Measurements from ENCODE around the gene STX18.

Gene STX18

GRCh38 chr4:4377191-4377590 is 164.7 kb downstream of the STX18 start:
- H3K27me3 ChIP-seq (replicated peaks; ENCODE audit: insufficient read depth, low read length), result no peaks in the 10 kb centered on the region
- TF ChIP-seq EZH2phosphoT487 (IDR thresholded peaks at IDR 0.05; ENCODE audit: low read length), result no peak
- TF ChIP-seq, protein P1, sequence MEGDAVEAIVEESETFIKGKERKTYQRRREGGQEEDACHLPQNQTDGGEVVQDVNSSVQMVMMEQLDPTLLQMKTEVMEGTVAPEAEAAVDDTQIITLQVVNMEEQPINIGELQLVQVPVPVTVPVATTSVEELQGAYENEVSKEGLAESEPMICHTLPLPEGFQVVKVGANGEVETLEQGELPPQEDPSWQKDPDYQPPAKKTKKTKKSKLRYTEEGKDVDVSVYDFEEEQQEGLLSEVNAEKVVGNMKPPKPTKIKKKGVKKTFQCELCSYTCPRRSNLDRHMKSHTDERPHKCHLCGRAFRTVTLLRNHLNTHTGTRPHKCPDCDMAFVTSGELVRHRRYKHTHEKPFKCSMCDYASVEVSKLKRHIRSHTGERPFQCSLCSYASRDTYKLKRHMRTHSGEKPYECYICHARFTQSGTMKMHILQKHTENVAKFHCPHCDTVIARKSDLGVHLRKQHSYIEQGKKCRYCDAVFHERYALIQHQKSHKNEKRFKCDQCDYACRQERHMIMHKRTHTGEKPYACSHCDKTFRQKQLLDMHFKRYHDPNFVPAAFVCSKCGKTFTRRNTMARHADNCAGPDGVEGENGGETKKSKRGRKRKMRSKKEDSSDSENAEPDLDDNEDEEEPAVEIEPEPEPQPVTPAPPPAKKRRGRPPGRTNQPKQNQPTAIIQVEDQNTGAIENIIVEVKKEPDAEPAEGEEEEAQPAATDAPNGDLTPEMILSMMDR (IDR thresholded peaks at IDR 0.05; ENCODE audit: low read length), result no peak
- no peak for TF ChIP-seq EZH2 (optimal IDR thresholded peaks at IDR 0.05; ENCODE audit: low read depth, low read length)
- no peak overlapping the region for H3K4me3 ChIP-seq (ENCODE audit: low read length)
- no peak overlapping the region for H3K4me2 ChIP-seq (ENCODE audit: low read depth, low read length)
- H2AFZ ChIP-seq (ENCODE audit: low read length), result no peak overlapping the region
- H3K9me2 ChIP-seq (replicated peaks; ENCODE audit: insufficient read depth, low read length), result no peaks in the 10 kb centered on the region
- no peak overlapping the region for H3K9ac ChIP-seq (ENCODE audit: low read length)
- no peak overlapping the region for H3K27ac ChIP-seq (ENCODE audit: low read length)
- no peaks in the 10 kb centered on the region for H3K4me1 ChIP-seq (ENCODE audit: low read length)
- H3K79me2 ChIP-seq (ENCODE audit: low read length), result no peaks in the 10 kb centered on the region
- H3K9me3 ChIP-seq (replicated peaks; ENCODE audit: insufficient read depth, low read length), result no peaks in the 10 kb centered on the region
- no peak for DNase-seq
- H3F3A ChIP-seq (ENCODE audit: insufficient read depth, low read length), result no peaks in the 10 kb centered on the region
- H3K36me3 ChIP-seq (replicated peaks; ENCODE audit: insufficient read depth, low read length), result no peaks in the 10 kb centered on the region
- no peaks in the 10 kb centered on the region for H4K20me1 ChIP-seq (ENCODE audit: insufficient read depth, low read length)

- Histone ChIP-seq H3K4me3 (ENCODE audit: low read length) (no peak overlapping the region), H3K9ac (ENCODE audit: low read length) (no peak overlapping the region), H3K9me2 (replicated peaks; ENCODE audit: insufficient read depth, low read length) (no peaks in the 10 kb centered on the region), H3K27ac (ENCODE audit: low read length) (no peak overlapping the region), H2AFZ (ENCODE audit: low read length) (no peak overlapping the region), H3K4me1 (ENCODE audit: low read length) (no peaks in the 10 kb centered on the region), H3K79me2 (ENCODE audit: low read length) (no peaks in the 10 kb centered on the region), H3F3A (ENCODE audit: insufficient read depth, low read length) (no peaks in the 10 kb centered on the region), H3K27me3 (replicated peaks; ENCODE audit: insufficient read depth, low read length) (no peaks in the 10 kb centered on the region), H3K9me3 (replicated peaks; ENCODE audit: insufficient read depth, low read length) (no peaks in the 10 kb centered on the region), H4K20me1 (ENCODE audit: insufficient read depth, low read length) (no peaks in the 10 kb centered on the region), H3K36me3 (replicated peaks; ENCODE audit: insufficient read depth, low read length) (no peaks in the 10 kb centered on the region), H3K4me2 (ENCODE audit: low read depth, low read length) (no peak overlapping the region)
- TF ChIP-seq, protein P1 (IDR thresholded peaks at IDR 0.05; ENCODE audit: low read length), result no peak
- TF ChIP-seq EZH2phosphoT487 (IDR thresholded peaks at IDR 0.05; ENCODE audit: low read length), result no peak
- no peak for TF ChIP-seq EZH2 (optimal IDR thresholded peaks at IDR 0.05; ENCODE audit: low read depth, low read length)
- DNase-seq, result no peak
Measured at GRCh38 chr4:4376074-4376473, 165.8 kb downstream of the STX18 start.

DNA sequence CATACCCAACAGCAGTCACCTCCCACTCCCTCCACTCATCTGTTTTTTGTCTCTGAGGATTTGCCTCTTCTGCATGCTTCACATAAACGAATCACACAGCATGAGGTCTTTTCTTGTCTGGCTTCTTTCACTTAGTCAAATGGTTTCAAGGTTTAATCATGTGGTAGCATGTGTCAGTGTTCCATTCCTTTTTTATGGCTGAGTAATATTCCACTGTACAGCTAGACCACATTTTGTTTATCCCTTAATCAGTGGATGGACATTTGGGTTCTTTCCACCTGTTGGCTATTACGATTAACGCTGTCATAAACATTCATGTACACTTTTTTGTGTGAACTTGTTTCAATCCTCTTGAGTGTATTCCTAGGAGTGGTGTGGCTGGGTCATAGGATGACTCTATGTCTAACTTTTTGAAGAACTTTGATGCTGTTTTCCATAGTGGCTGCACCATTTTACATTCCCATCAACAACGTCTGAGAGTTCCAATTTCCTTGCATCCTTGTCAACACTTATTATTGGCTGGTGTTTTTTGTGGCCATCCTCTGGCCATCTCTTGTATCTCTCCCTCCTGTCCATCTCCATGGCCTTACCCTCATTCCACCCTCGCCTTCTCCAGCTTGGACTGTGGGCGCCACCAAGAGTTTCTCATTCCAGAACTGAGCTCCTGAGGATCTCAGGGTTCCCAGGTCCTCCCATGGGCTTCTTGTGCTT is 167.3 kb downstream of the STX18 start:
- H3K4me3 ChIP-seq (ENCODE audit: low read length), result no peak overlapping the region
- H3K9ac ChIP-seq (ENCODE audit: low read length), result no peak overlapping the region
- DNase-seq, result no peak
- no peak overlapping the region for H2AFZ ChIP-seq (ENCODE audit: low read length)
- TF ChIP-seq, protein P1 (IDR thresholded peaks at IDR 0.05; ENCODE audit: low read length), result no peak
- no peak for TF ChIP-seq EZH2phosphoT487 (IDR thresholded peaks at IDR 0.05; ENCODE audit: low read length)
- TF ChIP-seq EZH2 (optimal IDR thresholded peaks at IDR 0.05; ENCODE audit: low read depth, low read length), result no peak
- no peaks in the 10 kb centered on the region for H3K9me2 ChIP-seq (replicated peaks; ENCODE audit: insufficient read depth, low read length)
- no peaks in the 10 kb centered on the region for H4K20me1 ChIP-seq (ENCODE audit: insufficient read depth, low read length)
- H3K9me3 ChIP-seq (replicated peaks; ENCODE audit: insufficient read depth, low read length), result no peaks in the 10 kb centered on the region
- no peak overlapping the region for H3K27ac ChIP-seq (ENCODE audit: low read length)
- H3K36me3 ChIP-seq (replicated peaks; ENCODE audit: insufficient read depth, low read length), result no peaks in the 10 kb centered on the region
- H3K27me3 ChIP-seq (replicated peaks; ENCODE audit: insufficient read depth, low read length), result no peaks in the 10 kb centered on the region
- H3K4me2 ChIP-seq (ENCODE audit: low read depth, low read length), result no peak overlapping the region
- no peaks in the 10 kb centered on the region for H3K4me1 ChIP-seq (ENCODE audit: low read length)
- no peaks in the 10 kb centered on the region for H3K79me2 ChIP-seq (ENCODE audit: low read length)
- H3F3A ChIP-seq (ENCODE audit: insufficient read depth, low read length), result no peaks in the 10 kb centered on the region
